GM18868 (cell line): Measurements from ENCODE around the gene CEP85.
A peak's percentile ranks its signal among the peaks of the same experiment; 100 is the strongest.
"Not testable (repeated sequence)": the region's sequence is repeated elsewhere in the genome, so short reads cannot be mapped to it uniquely, and the experiment has no call there.

Source experiments
- ATAC-seq: cut with Tn5 transposase; IDR thresholded peaks from one replicate; pipeline ENCODE4 v1.9.1; 2021; ENCODE audit warnings: mild to moderate bottlenecking, moderate library complexity; ENCODE audit not compliant: unreplicated experiment

CEP85 gene

GRCh38 chr1:26289158-26290059 is 55.4 kb downstream of the CEP85 start:
- ATAC-seq = peak; percentile 40

- no peak for ATAC-seq
These were observed 56.3 kb downstream of the CEP85 start for GRCh38 chr1:26290122-26290881.

- ATAC-seq = no peak
These were observed 56.9 kb downstream of the CEP85 start for GRCh38 chr1:26290882-26291261.

- ATAC-seq = no peak
These were observed 57.4 kb downstream of the CEP85 start for GRCh38 chr1:26291433-26291832.

GRCh38 chr1:26291939-26292338 is 57.9 kb downstream of the CEP85 start:
- ATAC-seq = no peak

GRCh38 chr1:26292735-26293134 is 58.7 kb downstream of the CEP85 start:
- not testable (repeated sequence) for ATAC-seq

- no peak for ATAC-seq
These were observed 60.0 kb downstream of the CEP85 start for GRCh38 chr1:26293911-26294463.

GRCh38 chr1:26295194-26296138 is 61.5 kb downstream of the CEP85 start:
- ATAC-seq = no peak

GRCh38 chr1:26296340-26297056 is 62.5 kb downstream of the CEP85 start:
- no peak for ATAC-seq

GRCh38 chr1:26297057-26297790 is 63.2 kb downstream of the CEP85 start:
- ATAC-seq = no peak

GRCh38 chr1:26297791-26298124 is 63.8 kb downstream of the CEP85 start:
- ATAC-seq = no peak

GRCh38 chr1:26300578-26301275 is 66.7 kb downstream of the CEP85 start:
- no peak for ATAC-seq

- no peak for ATAC-seq
These were observed 68.9 kb downstream of the CEP85 start for GRCh38 chr1:26302733-26303405.

GRCh38 chr1:26305667-26306289 is 71.8 kb downstream of the CEP85 start:
- no peak for ATAC-seq

- ATAC-seq = peak; percentile 99
These were observed 72.6 kb downstream of the CEP85 start, which contains the start of gene UBXN11 for GRCh38 chr1:26306290-26307229. Gene UBXN11 (minus strand): TSS chr1:26306636. CDS start chr1:26302883, 3,753 bp downstream.

- no peak for ATAC-seq
These were observed 73.4 kb downstream of the CEP85 start for GRCh38 chr1:26307363-26307781.
